GM23248 (cell line): ENCODE data around the gene TSEN34. TPM values are rescaled to one million over a fixed set of nuclear protein-coding genes. Genes with fewer than 3 reads are reported as not detected.
"Not testable (repeated sequence)": the region's sequence is repeated elsewhere in the genome, so short reads cannot be mapped to it uniquely, and the experiment has no call there.

Experiments
- DNase-seq: peaks from one replicate; pipeline ENCODE4 v3.0.0-alpha.2; 2015
- H2AFZ ChIP-seq: fragments of 200-600 bp; sonication (generic); 2 replicates; pipeline ENCODE4 v1.6.1; 2016; ENCODE audit warnings: antibody characterized with exemption
- H3F3A ChIP-seq: fragments of 200-600 bp; sonication (generic); 2 replicates; pipeline ENCODE4 v1.6.1; 2016; ENCODE audit warnings: mild to moderate bottlenecking, antibody characterized with exemption, mixed run types; ENCODE audit not compliant: insufficient read depth
- H3K27ac ChIP-seq: fragments of 200-600 bp; sonication (generic); 2 replicates; pipeline ENCODE4 v1.5.1; 2016; ENCODE audit warnings: mild to moderate bottlenecking
- H3K27me3 ChIP-seq: fragments of 200-600 bp; sonication (generic); replicated peaks from 2 replicates; pipeline ENCODE4 v1.6.1; 2016; ENCODE audit warnings: mild to moderate bottlenecking; ENCODE audit not compliant: insufficient read depth
- H3K36me3 ChIP-seq: fragments of 200-600 bp; sonication (generic); 2 replicates; pipeline ENCODE4 v1.6.1; 2016; ENCODE audit warnings: low read depth, mild to moderate bottlenecking
- H3K4me1 ChIP-seq: fragments of 200-600 bp; sonication (generic); 2 replicates; pipeline ENCODE4 v1.6.1; 2016; ENCODE audit warnings: mild to moderate bottlenecking; ENCODE audit not compliant: insufficient read depth
- H3K4me2 ChIP-seq: fragments of 200-600 bp; sonication (generic); one replicate; pipeline ENCODE4 v1.6.1; 2016; ENCODE audit warnings: mild to moderate bottlenecking; ENCODE audit not compliant: unreplicated experiment
- H3K4me3 ChIP-seq: fragments of 200-600 bp; sonication (generic); 2 replicates; pipeline ENCODE4 v1.5.1; 2016; ENCODE audit warnings: mild to moderate bottlenecking
- H3K79me2 ChIP-seq: fragments of 200-600 bp; sonication (generic); 2 replicates; pipeline ENCODE4 v1.6.1; 2016; ENCODE audit warnings: mild to moderate bottlenecking; ENCODE audit not compliant: insufficient read depth
- H3K9ac ChIP-seq: fragments of 200-600 bp; sonication (generic); 2 replicates; pipeline ENCODE4 v1.6.1; 2016; ENCODE audit warnings: mild to moderate bottlenecking
- H3K9me2 ChIP-seq: fragments of 200-600 bp; sonication (generic); 2 replicates; pipeline ENCODE4 v1.6.1; 2016; ENCODE audit warnings: mixed run types, mild to moderate bottlenecking, moderate library complexity; ENCODE audit not compliant: insufficient read depth
- H3K9me3 ChIP-seq: fragments of 200-600 bp; sonication (generic); one replicate; pipeline ENCODE4 v1.6.1; 2017; ENCODE audit warnings: low read depth
- H4K20me1 ChIP-seq: fragments of 200-600 bp; sonication (generic); 2 replicates; pipeline ENCODE4 v1.6.0; 2016; ENCODE audit not compliant: insufficient read depth
- EZH2 ChIP-seq: fragments of 200-600 bp; sonication (generic); IDR thresholded peaks from 2 replicates; pipeline ENCODE4 v1.6.1; 2018; ENCODE audit warnings: antibody characterized with exemption, mild to moderate bottlenecking; ENCODE audit not compliant: insufficient read depth, poor library complexity, severe bottlenecking
- EZH2phosphoT487 ChIP-seq: fragments of 200-600 bp; sonication (generic); IDR thresholded peaks from 2 replicates; pipeline ENCODE4 v1.6.1; 2018; ENCODE audit warnings: antibody characterized with exemption, moderate library complexity, mild to moderate bottlenecking, low read depth; ENCODE audit not compliant: insufficient read depth
- WGBS, 2 experiments: methylation state at CpG; one replicate each; pipeline ENCODE4 v1.1.6; 2015 to 2017; ENCODE audit warnings: low lambda C conversion rate in 2 of 2, low coverage in 1 of 2; ENCODE audit errors: missing lambda C conversion rate in 2 of 2; 5-methylcytosine and 5-hydroxymethylcytosine counted together
- in situ Hi-C: fragments of 300-500 bp; cut with MboI; formaldehyde crosslinking; loops from 2 replicates; pipeline ENCODE4 v1.15.0; 2020
- polyA plus RNA-seq: library from polyadenylated mRNA; unstranded; fragments of >200 nt; fragmentation: Nextera tagmentation; extraction: Ambion mirVana; gene quantifications from 2 replicates; pipeline ENCODE4 v1.2.1, GENCODE V29; 2016
- total RNA-seq: library from RNA; depleted of rRNA; stranded (reverse); fragments of >200 nt; shearing (Covaris generic); gene quantifications from 2 replicates; pipeline ENCODE4 v1.2.3, GENCODE V29; 2014

Gene TSEN34
- total and polyA plus RNA-seq, 2 experiments from 2014 or later: 90.0 to 105 TPM

- Histone ChIP-seq H3K9me2 (no peaks in the 10 kb centered on the region), H2AFZ (no peak overlapping the region), H3K27ac (0 out of 2 replicates have a peak overlapping the region, but pooled peaks have one; percentile 70), H3K4me3 (no peak overlapping the region), H3K9ac (peak overlapping the region; percentile 25; the same call in 1 of the 2 replicates), H3K27me3 (no peaks in the 10 kb centered on the region), H3K4me2 (no peak overlapping the region), H3K9me3 (no peaks in the 10 kb centered on the region), H3K79me2 (peaks cover 87% of the 10 kb centered on the region), H3K4me1 (peaks cover 18% of the 10 kb centered on the region), H3K36me3 (peaks cover 25% of the 10 kb centered on the region), H4K20me1 (peaks cover 19% of the 10 kb centered on the region; the same call in 1 of the 2 replicates), H3F3A (peaks cover 43% of the 10 kb centered on the region)
- in situ Hi-C loops: no loop called here
- no peak for TF ChIP-seq EZH2phosphoT487
- TF ChIP-seq EZH2: no peak
- DNase-seq: no peak
- WGBS, 2 experiments: 78 to 82% methylated on average over 8 of the region's 8 CpGs
These were observed 17.6 kb downstream of the TSEN34 start for GRCh38 chr19:54208784-54209057.

- no peak for TF ChIP-seq EZH2
- no peak for TF ChIP-seq EZH2phosphoT487
- in situ Hi-C loops: no loop called here
- Histone ChIP-seq H3K27ac (peak overlapping the region; percentile 70), H3K9me2 (no peaks in the 10 kb centered on the region), H3K4me3 (no peak overlapping the region), H3K4me2 (peak overlapping the region; percentile 7), H3K4me1 (peaks cover 18% of the 10 kb centered on the region), H2AFZ (no peak overlapping the region), H4K20me1 (peaks cover 19% of the 10 kb centered on the region; the same call in 1 of the 2 replicates), H3K9ac (peak overlapping the region; percentile 60), H3F3A (peaks cover 42% of the 10 kb centered on the region), H3K27me3 (no peaks in the 10 kb centered on the region), H3K79me2 (peaks cover 82% of the 10 kb centered on the region), H3K36me3 (peaks cover 23% of the 10 kb centered on the region), H3K9me3 (no peaks in the 10 kb centered on the region)
- DNase-seq: no peak
- WGBS, 2 experiments: 53 to 57% methylated on average over 18 to 22 of the region's 24 CpGs
These were observed 18.1 kb downstream of the TSEN34 start for GRCh38 chr19:54209058-54209810.

- H3K4me2 ChIP-seq: peak overlapping the region; percentile 7
- peaks cover 35% of the 10 kb centered on the region for H3F3A ChIP-seq
- peaks cover 12% of the 10 kb centered on the region for H3K4me1 ChIP-seq
- 45 to 47% methylated on average over 10 of the region's 10 CpGs for WGBS, 2 experiments
- peaks cover 75% of the 10 kb centered on the region for H3K79me2 ChIP-seq
- no peak for TF ChIP-seq EZH2
- TF ChIP-seq EZH2phosphoT487: no peak
- H3K9me3 ChIP-seq: no peaks in the 10 kb centered on the region
- H3K4me3 ChIP-seq: no peak overlapping the region
- H2AFZ ChIP-seq: no peak overlapping the region
- H4K20me1 ChIP-seq: peaks cover 12% of the 10 kb centered on the region; the same call in 1 of the 2 replicates
- no peaks in the 10 kb centered on the region for H3K27me3 ChIP-seq
- peaks cover 15% of the 10 kb centered on the region for H3K36me3 ChIP-seq
- DNase-seq: peak; percentile 96
- H3K9me2 ChIP-seq: no peaks in the 10 kb centered on the region
- in situ Hi-C loops: no loop called here
- H3K27ac ChIP-seq: peak overlapping the region; percentile 70
- H3K9ac ChIP-seq: peak overlapping the region; percentile 60
These were observed 18.8 kb downstream of the TSEN34 start for GRCh38 chr19:54209811-54210494.

- H3K9me2 ChIP-seq: no peaks in the 10 kb centered on the region
- DNase-seq: no peak
- H3K9ac ChIP-seq: no peak overlapping the region
- H3K9me3 ChIP-seq: no peaks in the 10 kb centered on the region
- WGBS, 2 experiments: 80 to 83% methylated on average over 12 of the region's 12 CpGs
- H2AFZ ChIP-seq: no peak overlapping the region
- H4K20me1 ChIP-seq: peaks cover 11% of the 10 kb centered on the region; the same call in 1 of the 2 replicates
- peaks cover 31% of the 10 kb centered on the region for H3F3A ChIP-seq
- in situ Hi-C loops: no loop called here
- H3K4me1 ChIP-seq: peaks cover 11% of the 10 kb centered on the region
- no peak overlapping the region for H3K4me3 ChIP-seq
- H3K4me2 ChIP-seq: no peak overlapping the region
- no peak overlapping the region for H3K27ac ChIP-seq
- no peaks in the 10 kb centered on the region for H3K27me3 ChIP-seq
- H3K79me2 ChIP-seq: peaks cover 62% of the 10 kb centered on the region
- H3K36me3 ChIP-seq: peaks cover 14% of the 10 kb centered on the region; the same call in 1 of the 2 replicates
- no peak for TF ChIP-seq EZH2
- TF ChIP-seq EZH2phosphoT487: no peak
These were observed 20.1 kb downstream of the TSEN34 start for GRCh38 chr19:54211235-54211634.

GRCh38 chr19:54214217-54214616, 23.1 kb downstream of the TSEN34 start:
- H4K20me1 ChIP-seq, H3K4me3 ChIP-seq, in situ Hi-C loops, H3K9ac ChIP-seq, DNase-seq, H3K9me3 ChIP-seq, H3K27me3 ChIP-seq, H3K4me1 ChIP-seq, H3K4me2 ChIP-seq, H2AFZ ChIP-seq, H3K9me2 ChIP-seq, H3F3A ChIP-seq, H3K36me3 ChIP-seq, H3K27ac ChIP-seq: not testable (repeated sequence)
- WGBS, 2 experiments: 60 to 78% methylated on average over 3 to 5 of the region's 5 CpGs
- H3K79me2 ChIP-seq: peaks cover 32% of the 10 kb centered on the region

- H4K20me1 ChIP-seq, in situ Hi-C loops, H3K36me3 ChIP-seq, H3K9me2 ChIP-seq, H3K4me2 ChIP-seq, H2AFZ ChIP-seq, H3K4me1 ChIP-seq, H3K9me3 ChIP-seq, H3K27ac ChIP-seq, DNase-seq, H3K4me3 ChIP-seq, H3K9ac ChIP-seq, H3F3A ChIP-seq, H3K27me3 ChIP-seq: not testable (repeated sequence)
- 84 to 91% methylated on average over 7 to 19 of the region's 19 CpGs for WGBS, 2 experiments
- peaks cover 27% of the 10 kb centered on the region; the same call in 1 of the 2 replicates for H3K79me2 ChIP-seq
These were observed 23.6 kb downstream of the TSEN34 start for GRCh38 chr19:54214734-54215133.
